ENCODE data around the gene FGF14.

- TF ChIP-seq CTCF (IDR thresholded peaks at IDR 0.05) (no peak), POLR2A (IDR thresholded peaks at IDR 0.05) (no peak)
These were observed 418.9 kb downstream of the FGF14 start for GRCh38 chr13:101982903-101983302.
